Activated naive CD8-positive, alpha-beta T cell treated with anti-CD3 and anti-CD28 coated beads, Interleukin-2, amount 50 U/mL, for 24 hours (primary cell): Measurements from ENCODE around the gene PRKX.
A peak's percentile ranks its signal among the peaks of the same experiment; 100 is the strongest.
"Not testable (repeated sequence)": the region's sequence is repeated elsewhere in the genome, so short reads cannot be mapped to it uniquely, and the experiment has no call there.

Experiments
- ATAC-seq: fragments of 150-1000 bp; cut with Tn5 transposase; one replicate; pipeline ENCODE4 v1.10.0; 2021
- DNase-seq: peaks from one replicate; pipeline ENCODE4 v3.0.0; 2021
- H3K27ac Mint-ChIP-seq: one replicate; pipeline ENCODE4 v1.8.0; 2021; ENCODE audit warnings: mild to moderate bottlenecking, mixed read lengths
- H3K27me3 Mint-ChIP-seq: one replicate; pipeline ENCODE4 v1.8.0; 2021; ENCODE audit warnings: mixed read lengths
- H3K36me3 Mint-ChIP-seq: one replicate; pipeline ENCODE4 v1.8.0; 2021; ENCODE audit warnings: low read depth, mixed read lengths
- H3K4me1 Mint-ChIP-seq: one replicate; pipeline ENCODE4 v1.8.0; 2021; ENCODE audit warnings: mixed read lengths
- H3K4me3 Mint-ChIP-seq: one replicate; pipeline ENCODE4 v1.8.0; 2021; ENCODE audit warnings: mild to moderate bottlenecking, moderate library complexity, mixed read lengths
- H3K9me3 Mint-ChIP-seq: one replicate; pipeline ENCODE4 v1.8.0; 2021; ENCODE audit warnings: mixed read lengths

The PRKX gene

DNA sequence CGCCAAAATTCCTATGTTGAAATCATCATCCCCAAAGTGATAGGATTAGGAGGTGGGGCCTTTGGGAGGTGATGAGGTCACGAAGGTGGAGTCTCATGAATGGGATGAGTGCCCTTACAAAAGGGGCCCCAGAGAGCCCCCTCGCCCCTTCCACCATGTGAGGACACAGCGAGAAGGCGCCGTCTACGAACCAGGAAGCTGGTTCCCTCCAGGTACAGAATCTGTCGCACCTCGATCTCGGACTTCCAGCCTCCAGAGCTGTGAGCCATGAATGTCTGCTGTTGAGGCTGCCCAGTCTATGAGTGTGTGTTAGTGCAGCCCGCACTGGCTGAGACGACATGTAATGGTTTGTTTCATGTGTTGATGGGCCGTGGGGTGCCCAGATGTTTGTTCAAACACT, 60.3 kb downstream of the PRKX start:
- Mint-ChIP-seq H3K27ac (no peak overlapping the region), H3K4me1 (no peaks in the 10 kb centered on the region), H3K27me3 (no peaks in the 10 kb centered on the region), H3K9me3 (no peaks in the 10 kb centered on the region), H3K4me3 (no peak overlapping the region), H3K36me3 (peaks cover 7% of the 10 kb centered on the region)
- ATAC-seq (no peak), DNase-seq (no peak)

DNA sequence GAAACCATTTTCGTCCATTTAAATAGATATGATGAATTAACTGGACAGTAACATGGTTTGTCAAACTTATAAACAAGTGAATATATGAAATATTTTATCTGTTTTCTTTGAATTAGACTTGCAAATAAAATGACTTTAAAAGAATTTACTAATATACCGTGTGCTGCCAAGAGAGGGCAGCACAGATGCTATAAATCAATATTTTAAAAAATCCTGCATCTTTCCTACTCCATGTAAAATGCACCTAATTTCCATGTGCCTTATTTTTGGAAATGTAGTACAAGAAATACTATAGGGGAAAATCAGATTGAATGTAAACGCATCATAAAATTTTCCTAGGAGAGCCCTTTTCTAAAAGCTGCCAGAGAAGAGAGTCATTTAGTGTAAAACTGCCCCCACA, 62.2 kb downstream of the PRKX start:
- peaks cover 12% of the 10 kb centered on the region for H3K36me3 Mint-ChIP-seq
- no peaks in the 10 kb centered on the region for H3K4me1 Mint-ChIP-seq
- no peaks in the 10 kb centered on the region for H3K9me3 Mint-ChIP-seq
- ATAC-seq (no peak), DNase-seq (no peak)
- no peak overlapping the region for H3K27ac Mint-ChIP-seq
- H3K27me3 Mint-ChIP-seq: no peaks in the 10 kb centered on the region
- H3K4me3 Mint-ChIP-seq: no peak overlapping the region

DNA sequence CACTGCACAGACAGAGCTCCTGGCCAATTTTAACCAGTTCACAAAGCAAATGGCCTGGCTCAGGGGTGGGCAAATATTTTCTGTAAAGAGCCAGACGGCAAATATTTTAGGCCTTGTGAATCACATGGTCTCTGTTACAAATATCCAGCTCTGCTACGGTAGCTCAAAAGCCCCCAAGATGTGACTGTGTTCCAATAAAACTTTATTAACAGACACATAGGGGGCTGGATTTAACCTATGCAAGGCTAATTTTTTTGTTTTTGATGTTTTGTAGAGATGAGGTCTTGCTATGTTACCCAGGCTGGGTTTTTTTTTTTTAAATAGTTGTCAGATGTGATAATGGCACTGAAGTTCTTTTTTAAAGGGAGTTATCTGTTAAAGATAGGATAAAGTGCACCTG, 65.4 kb downstream of the PRKX start:
- ATAC-seq (no peak), DNase-seq (no peak)
- H3K27me3 Mint-ChIP-seq: no peaks in the 10 kb centered on the region
- H3K4me3 Mint-ChIP-seq: no peak overlapping the region
- H3K36me3 Mint-ChIP-seq: peaks cover 30% of the 10 kb centered on the region
- no peaks in the 10 kb centered on the region for H3K4me1 Mint-ChIP-seq
- no peak overlapping the region for H3K27ac Mint-ChIP-seq
- H3K9me3 Mint-ChIP-seq: no peaks in the 10 kb centered on the region

DNA sequence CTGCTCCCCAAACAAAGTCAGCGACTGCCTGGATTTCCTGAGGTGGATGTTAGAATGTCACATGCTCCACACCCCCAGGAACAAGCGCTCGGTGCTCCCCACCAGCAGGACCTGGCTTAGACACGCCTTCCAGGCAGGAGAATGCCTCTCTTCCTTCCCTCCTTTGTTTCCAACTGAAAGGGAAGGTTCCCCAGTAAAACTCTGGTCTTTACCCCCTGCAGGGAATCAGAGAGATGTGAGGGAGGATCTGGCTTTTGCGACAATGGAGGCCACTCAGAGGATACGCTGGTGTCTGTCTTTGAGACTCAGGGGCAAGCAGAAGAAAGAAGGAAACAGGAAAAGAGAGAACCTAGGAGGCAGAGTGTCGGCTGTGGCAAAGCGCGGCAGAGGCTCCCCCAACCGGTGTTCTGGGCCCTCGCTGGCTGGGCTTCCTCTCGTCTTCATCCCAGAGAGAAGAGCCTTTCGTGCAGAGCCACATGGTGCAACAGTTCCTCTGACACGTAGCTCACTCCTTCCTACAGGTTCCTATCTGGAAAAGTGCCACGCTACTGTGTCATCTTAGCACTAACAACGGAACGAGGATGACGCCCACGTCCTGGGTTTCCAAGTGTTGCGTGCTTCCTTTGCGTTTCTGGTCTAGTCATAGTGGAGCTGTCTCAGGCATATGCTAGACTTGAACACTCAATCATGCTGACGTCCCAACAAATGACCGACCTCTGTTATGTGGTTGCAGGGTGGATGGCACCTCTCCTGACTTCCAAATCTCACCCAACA, 73.4 kb downstream of the PRKX start:
- H3K27ac Mint-ChIP-seq, H3K9me3 Mint-ChIP-seq, H3K27me3 Mint-ChIP-seq, H3K4me1 Mint-ChIP-seq, H3K4me3 Mint-ChIP-seq, ATAC-seq, DNase-seq: not testable (repeated sequence)
- H3K36me3 Mint-ChIP-seq: peaks cover 27% of the 10 kb centered on the region

DNA sequence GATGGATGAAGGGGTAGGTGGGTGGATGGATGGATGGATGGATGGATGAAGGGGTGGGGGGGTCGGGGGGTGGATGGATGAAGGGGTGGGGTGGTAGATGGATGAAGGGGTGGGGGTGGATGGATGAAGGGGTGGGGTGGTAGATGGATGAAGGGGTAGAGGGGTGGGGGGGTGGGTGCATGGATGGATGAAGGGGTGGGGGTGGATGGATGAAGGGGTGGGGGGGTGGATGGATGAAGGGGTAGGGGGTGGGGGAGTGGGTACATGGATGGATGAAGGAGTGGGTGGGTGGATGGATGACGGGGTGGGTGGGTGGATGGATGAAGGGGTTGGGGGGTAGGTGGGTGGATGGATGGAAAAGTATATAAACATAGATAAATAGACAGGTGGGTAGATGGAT, 74.2 kb downstream of the PRKX start:
- DNase-seq: no peak
- Mint-ChIP-seq H3K4me3 (no peak overlapping the region), H3K36me3 (peaks cover 19% of the 10 kb centered on the region), H3K4me1 (no peaks in the 10 kb centered on the region), H3K9me3 (no peaks in the 10 kb centered on the region), H3K27ac (no peak overlapping the region), H3K27me3 (no peaks in the 10 kb centered on the region)
- ATAC-seq: no peak

DNA sequence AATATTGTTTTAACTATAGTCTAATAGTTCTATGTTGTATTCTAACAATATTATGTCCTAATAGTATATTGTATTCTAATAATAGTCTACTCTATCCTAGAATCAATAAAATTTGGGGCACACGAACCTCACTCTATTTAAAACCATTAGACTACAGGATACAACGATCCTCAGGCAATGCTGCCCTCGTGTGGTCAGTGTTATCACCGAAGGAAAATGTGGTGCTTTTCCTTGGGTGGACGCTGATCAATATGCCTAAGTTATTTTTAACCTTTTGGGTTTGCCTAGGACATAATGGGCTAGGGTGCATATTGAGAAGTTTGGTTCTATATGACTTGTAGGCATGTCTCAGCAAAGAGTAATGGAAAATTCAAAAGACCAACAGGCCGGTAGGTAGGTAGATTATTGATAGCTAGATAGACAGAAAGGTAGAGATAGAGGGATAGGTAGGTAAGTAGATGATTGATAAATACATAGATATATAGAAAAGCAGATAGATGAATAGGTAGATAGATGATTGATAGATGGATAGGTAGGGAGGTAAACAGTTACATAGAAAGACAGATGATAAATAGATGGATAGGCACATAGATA, 75.1 kb downstream of the PRKX start:
- H3K4me1 Mint-ChIP-seq: no peaks in the 10 kb centered on the region
- H3K27me3 Mint-ChIP-seq: no peaks in the 10 kb centered on the region
- no peaks in the 10 kb centered on the region for H3K9me3 Mint-ChIP-seq
- no peak overlapping the region for H3K4me3 Mint-ChIP-seq
- DNase-seq: peak; percentile 19
- H3K27ac Mint-ChIP-seq: no peak overlapping the region
- H3K36me3 Mint-ChIP-seq: peaks cover 14% of the 10 kb centered on the region
- ATAC-seq: no peak

DNA sequence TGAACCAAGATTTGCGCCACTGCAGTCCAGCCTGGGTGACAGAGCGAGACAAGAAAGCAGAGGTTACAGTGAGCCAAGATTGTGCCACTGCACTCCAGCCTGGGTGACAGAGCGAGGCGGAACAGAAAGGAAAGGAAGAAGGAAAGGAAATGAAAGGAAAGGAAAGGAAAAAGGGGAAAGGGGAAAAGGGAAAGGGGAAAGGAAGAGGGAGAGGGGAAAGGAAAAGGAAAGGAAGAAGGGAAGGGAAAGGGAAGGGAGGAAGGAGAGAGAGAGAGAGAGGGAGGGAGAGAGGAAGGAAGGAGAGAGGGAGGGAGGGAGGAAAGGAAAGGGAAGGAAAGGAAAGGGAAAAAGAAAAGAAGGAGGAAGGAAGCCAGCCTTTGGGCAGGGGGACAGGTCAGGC, 76.6 kb downstream of the PRKX start:
- Mint-ChIP-seq H3K9me3 (no peaks in the 10 kb centered on the region), H3K27ac (no peak overlapping the region), H3K4me1 (no peaks in the 10 kb centered on the region), H3K4me3 (no peak overlapping the region), H3K27me3 (no peaks in the 10 kb centered on the region), H3K36me3 (peaks cover 18% of the 10 kb centered on the region)
- no peak for ATAC-seq
- no peak for DNase-seq

DNA sequence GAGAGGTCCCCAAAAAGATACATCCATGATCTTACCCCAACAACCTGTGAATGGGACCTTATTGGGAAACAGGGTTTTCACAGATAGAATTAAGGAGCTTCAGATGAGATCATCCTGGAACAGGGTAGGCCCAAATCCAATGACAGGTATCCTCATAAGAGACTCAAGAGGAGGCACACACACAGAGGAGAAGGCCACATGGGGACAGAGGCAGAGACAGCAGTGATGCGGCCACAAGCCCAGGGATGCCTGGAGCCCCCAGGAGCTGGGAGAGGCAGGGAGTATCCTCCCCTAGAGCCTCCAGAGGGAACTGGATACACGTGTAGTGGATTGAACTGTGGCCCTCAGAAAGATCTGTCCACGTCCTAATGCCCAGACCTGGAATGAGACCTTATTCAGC, 82.3 kb downstream of the PRKX start:
- Mint-ChIP-seq H3K27me3 (no peaks in the 10 kb centered on the region), H3K27ac (no peak overlapping the region), H3K4me3 (no peak overlapping the region), H3K4me1 (no peaks in the 10 kb centered on the region), H3K9me3 (no peaks in the 10 kb centered on the region), H3K36me3 (peaks cover 32% of the 10 kb centered on the region)
- DNase-seq (no peak), ATAC-seq (no peak)

DNA sequence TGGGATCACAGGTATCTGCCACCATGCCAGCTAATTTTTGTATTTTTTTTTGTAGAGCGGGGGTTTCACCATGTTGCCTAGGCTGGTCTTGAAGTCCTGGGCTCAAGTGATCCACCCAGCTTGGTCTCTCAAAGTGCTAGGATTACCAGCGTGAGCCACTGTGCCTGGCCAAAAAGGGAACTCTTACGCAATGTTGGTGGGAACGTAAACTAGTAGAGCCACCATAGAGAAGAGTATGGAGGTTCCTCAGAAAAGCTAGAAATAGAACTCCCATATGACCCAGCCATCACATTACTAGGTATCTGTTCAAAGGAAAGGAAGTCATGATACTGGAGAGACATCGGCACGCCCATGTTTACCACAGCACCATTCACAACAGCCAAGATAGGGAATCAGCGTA, 85.9 kb downstream of the PRKX start:
- peak overlapping the region; percentile 9 for H3K27ac Mint-ChIP-seq
- peaks cover 28% of the 10 kb centered on the region for H3K36me3 Mint-ChIP-seq
- H3K27me3 Mint-ChIP-seq: no peaks in the 10 kb centered on the region
- no peak for ATAC-seq
- no peaks in the 10 kb centered on the region for H3K4me1 Mint-ChIP-seq
- H3K9me3 Mint-ChIP-seq: no peaks in the 10 kb centered on the region
- no peak for DNase-seq
- no peak overlapping the region for H3K4me3 Mint-ChIP-seq

DNA sequence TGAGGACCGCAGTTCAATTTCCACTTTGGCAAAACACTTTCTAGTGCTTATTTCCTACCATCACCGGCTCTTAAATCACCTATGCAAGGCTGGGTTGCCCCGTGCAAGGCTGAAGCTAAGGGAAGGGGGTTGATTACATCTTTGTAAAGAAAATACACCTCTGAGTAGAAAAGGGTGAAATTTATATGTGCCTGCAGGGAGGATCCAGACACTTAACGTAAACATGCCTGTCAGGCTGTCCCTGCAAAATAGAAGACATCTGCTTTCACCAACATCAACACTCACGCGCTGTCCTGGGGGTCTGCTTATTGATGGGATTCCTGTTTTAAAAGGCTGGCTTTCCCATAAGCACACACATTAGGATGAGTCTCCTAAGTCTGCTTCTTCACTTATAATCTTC, 92.0 kb downstream of the PRKX start:
- ATAC-seq (no peak), DNase-seq (no peak)
- Mint-ChIP-seq H3K27me3 (no peaks in the 10 kb centered on the region), H3K4me3 (no peak overlapping the region), H3K4me1 (no peaks in the 10 kb centered on the region), H3K9me3 (no peaks in the 10 kb centered on the region), H3K27ac (no peak overlapping the region), H3K36me3 (peaks cover 12% of the 10 kb centered on the region)

DNA sequence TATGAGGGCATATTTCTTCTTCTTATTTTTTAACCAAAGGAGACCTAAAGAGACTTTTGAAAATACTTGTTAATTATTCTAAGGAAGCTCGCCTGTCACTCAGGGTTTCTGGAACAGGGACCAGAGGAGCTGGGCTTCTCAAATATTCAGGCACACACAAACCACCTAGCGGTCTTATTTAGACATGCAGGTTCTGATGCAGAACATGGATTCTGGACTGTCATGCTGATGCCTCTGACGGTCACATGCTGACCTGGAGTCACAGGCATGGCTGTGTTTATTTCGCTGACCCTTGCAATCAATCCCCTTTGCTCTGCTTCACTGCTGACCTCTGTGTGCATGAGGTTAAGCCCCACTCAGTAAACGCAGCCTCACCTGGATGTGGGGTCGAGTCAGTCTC, 101.7 kb downstream of the PRKX start:
- H3K4me1 Mint-ChIP-seq, H3K27me3 Mint-ChIP-seq, H3K9me3 Mint-ChIP-seq, DNase-seq, ATAC-seq, H3K4me3 Mint-ChIP-seq, H3K27ac Mint-ChIP-seq: not testable (repeated sequence)
- peaks cover 17% of the 10 kb centered on the region for H3K36me3 Mint-ChIP-seq

DNA sequence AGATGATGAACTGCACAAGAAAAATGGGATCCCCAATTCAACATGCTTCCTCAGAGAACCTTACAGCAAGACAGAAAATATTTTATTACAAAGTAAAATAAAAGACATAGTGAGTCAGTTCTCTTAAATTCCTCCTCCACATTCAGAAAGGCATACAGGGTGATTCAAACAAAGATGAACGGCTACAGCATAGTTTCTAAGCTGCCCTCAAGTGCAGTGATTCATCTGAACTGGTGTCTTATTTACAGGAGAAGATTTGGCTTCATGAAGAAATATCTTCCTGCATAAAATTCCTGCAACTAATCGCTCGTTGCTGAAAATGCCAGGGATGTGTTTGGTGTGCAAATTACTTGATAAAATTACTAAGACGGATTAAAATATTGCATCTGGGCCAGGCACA, 103.6 kb downstream of the PRKX start:
- no peaks in the 10 kb centered on the region for H3K27me3 Mint-ChIP-seq
- H3K4me1 Mint-ChIP-seq: no peaks in the 10 kb centered on the region
- H3K9me3 Mint-ChIP-seq: no peaks in the 10 kb centered on the region
- ATAC-seq: no peak
- no peak overlapping the region for H3K4me3 Mint-ChIP-seq
- H3K27ac Mint-ChIP-seq: no peak overlapping the region
- no peak for DNase-seq
- peaks cover 16% of the 10 kb centered on the region for H3K36me3 Mint-ChIP-seq

DNA sequence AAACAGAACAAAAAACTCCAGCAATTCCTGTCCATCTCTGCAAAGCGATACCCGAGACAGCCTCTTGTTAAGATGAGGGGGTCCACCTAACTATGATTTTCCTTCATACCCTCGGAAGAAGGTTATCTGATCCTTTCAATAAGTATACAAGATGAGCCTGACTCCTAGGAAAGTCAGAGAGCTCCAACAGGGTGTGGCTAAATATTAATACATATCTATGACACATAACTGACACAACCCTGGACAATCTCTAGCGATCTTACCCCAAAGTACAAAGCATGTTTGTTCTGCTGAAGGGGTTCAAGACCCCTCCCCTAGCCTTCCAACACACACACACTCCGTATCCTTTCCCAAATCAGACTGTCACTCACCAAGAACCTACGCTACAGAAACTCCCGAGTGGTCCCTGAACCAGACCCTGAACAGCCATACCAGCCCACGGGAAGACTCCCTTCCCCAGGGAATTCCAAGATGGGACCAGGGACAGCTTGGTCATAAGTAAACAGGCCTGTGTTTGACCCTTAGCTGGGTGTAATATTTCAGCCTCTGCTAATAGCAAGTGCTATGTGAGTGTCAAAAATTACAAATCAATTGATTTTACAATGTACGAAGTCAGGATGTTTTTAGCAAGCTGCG, 110.3 kb downstream of the PRKX start:
- H3K36me3 Mint-ChIP-seq: peaks cover 9% of the 10 kb centered on the region
- no peak overlapping the region for H3K4me3 Mint-ChIP-seq
- H3K9me3 Mint-ChIP-seq: no peaks in the 10 kb centered on the region

DNA sequence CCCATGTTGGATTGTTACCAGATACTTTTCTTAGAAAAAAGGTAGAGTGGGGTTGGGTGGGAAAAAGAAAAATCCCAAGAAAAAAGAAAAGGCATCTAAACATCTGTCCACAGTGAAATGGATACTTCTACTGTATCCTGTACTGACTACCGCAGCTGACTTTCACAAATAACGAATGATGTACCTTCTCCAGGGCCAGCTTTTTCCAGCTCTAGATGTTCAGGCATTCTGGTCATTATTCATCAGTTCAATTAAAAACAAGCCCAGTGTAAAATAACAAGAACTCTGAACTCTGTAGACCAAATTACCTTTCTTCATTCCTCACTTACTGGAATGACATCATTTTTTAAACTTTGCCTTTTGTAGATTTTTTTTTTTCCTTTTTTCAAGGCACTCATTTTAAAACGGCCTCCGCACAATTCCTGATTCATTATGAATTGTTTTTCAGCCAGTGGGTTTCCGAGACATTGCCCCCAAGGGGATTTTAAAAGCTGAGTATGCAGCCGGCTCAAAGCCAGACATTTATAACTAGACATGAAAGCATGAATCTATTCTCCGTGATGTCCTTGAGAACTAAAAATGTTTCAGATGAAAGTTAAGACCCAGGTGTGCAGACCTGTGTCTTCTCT, 113.5 kb downstream of the PRKX start:
- ATAC-seq (no peak), DNase-seq (no peak)
- H3K27me3 Mint-ChIP-seq: no peaks in the 10 kb centered on the region
- no peak overlapping the region for H3K4me3 Mint-ChIP-seq
- H3K27ac Mint-ChIP-seq: no peak overlapping the region
- no peaks in the 10 kb centered on the region for H3K9me3 Mint-ChIP-seq
- peaks cover 8% of the 10 kb centered on the region for H3K36me3 Mint-ChIP-seq
- H3K4me1 Mint-ChIP-seq: no peaks in the 10 kb centered on the region

More for the DNA sequence above, 110.3 kb downstream of the PRKX start:
- no peaks in the 10 kb centered on the region for H3K4me1 Mint-ChIP-seq
- DNase-seq (no peak), ATAC-seq (no peak)
- no peaks in the 10 kb centered on the region for H3K27me3 Mint-ChIP-seq
- no peak overlapping the region for H3K27ac Mint-ChIP-seq

DNA sequence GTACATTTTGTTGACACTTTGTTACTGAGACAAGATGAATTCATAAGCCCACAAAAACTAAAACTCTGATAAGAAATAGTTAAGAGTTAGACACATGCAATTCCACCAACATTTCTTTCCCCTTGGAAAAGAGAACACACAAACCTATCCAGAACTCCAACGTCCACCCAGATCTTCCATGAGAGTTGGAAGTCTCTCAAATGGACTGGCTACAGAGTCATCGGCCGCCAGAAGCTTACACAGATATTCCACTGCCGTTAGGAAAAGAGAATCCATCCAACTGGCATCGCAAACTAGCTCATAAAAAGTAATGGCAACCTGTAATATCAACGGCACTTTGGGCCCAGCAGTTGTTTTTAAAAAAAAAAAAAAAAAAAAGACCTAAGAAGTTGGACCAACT, 114.7 kb downstream of the PRKX start:
- ATAC-seq (no peak), DNase-seq (no peak)
- no peak overlapping the region for H3K27ac Mint-ChIP-seq
- no peaks in the 10 kb centered on the region for H3K4me1 Mint-ChIP-seq
- H3K4me3 Mint-ChIP-seq: no peak overlapping the region
- H3K27me3 Mint-ChIP-seq: no peaks in the 10 kb centered on the region
- H3K36me3 Mint-ChIP-seq: peaks cover 10% of the 10 kb centered on the region
- H3K9me3 Mint-ChIP-seq: no peaks in the 10 kb centered on the region
